ENCODE results near the gene GM2A. TPM values are rescaled to one million over a fixed set of nuclear protein-coding genes. Genes with fewer than 3 reads are reported as not detected.

GM2A gene
- total RNA-seq, 1 donor from 2014 or later, result 27.1 TPM

DNA sequence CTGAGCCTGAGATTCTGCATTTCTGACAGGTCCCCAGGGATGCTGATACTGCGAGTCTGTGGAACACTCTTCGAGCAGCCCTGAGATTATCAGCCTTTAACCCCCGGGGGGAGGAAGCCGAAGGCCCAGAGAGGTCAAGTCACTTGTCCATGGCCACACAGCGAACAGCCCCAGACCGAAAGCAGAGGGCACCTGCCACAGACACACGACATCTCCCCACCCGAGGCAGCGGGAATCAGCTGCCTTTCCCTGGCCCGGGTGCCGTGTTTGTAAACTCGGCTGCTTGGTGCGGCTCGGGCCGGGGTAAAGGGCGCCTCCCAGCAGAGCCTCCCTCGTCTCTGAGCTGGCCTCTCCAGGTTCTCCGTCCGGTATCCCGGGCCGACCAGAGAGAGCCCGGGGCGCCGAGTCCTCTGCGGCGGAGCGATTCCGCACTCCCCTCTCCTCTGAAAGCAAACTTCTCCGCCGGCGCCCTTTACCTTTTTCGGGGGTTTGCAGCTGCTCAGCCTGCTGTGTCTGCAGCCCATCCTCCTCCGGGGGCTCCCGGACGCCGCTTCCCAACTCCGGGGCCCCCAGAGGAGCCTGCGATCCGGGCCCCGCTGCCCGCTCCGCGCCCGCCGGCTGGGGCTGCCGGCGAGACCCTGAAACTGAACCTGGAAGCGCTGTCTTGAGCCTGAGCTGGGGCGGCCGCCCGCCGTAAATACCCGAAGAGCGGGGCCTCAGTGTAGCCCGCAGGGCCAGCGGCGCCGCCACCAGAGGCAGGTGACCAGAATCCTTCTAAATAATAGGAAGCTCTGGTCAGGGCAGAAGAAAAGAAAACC is 29.3 kb upstream of the GM2A start, which contains the start of gene CCDC69:
TSS of gene CCDC69 (minus strand) at position 646 of the 818 bp plus-strand sequence. CDS start at position 524, 122 bp downstream.
- peak; percentile 60 for DNase-seq (ENCODE audit: low spot score, unreplicated experiment)
- peaks cover 15% of the 10 kb centered on the region for H3K27me3 Mint-ChIP-seq
- no peaks in the 10 kb centered on the region for H3K9me3 Mint-ChIP-seq (ENCODE audit: low read depth)
- peak within 1 kb of the TSS; percentile 13 for H3K27ac Mint-ChIP-seq
- peak within 1 kb of the TSS; percentile 76 for H3K4me3 Mint-ChIP-seq (ENCODE audit: low read depth)
- H3K4me1 Mint-ChIP-seq (ENCODE audit: low read depth), result peaks cover 7% of the 10 kb centered on the region
- TF ChIP-seq, protein P1, sequence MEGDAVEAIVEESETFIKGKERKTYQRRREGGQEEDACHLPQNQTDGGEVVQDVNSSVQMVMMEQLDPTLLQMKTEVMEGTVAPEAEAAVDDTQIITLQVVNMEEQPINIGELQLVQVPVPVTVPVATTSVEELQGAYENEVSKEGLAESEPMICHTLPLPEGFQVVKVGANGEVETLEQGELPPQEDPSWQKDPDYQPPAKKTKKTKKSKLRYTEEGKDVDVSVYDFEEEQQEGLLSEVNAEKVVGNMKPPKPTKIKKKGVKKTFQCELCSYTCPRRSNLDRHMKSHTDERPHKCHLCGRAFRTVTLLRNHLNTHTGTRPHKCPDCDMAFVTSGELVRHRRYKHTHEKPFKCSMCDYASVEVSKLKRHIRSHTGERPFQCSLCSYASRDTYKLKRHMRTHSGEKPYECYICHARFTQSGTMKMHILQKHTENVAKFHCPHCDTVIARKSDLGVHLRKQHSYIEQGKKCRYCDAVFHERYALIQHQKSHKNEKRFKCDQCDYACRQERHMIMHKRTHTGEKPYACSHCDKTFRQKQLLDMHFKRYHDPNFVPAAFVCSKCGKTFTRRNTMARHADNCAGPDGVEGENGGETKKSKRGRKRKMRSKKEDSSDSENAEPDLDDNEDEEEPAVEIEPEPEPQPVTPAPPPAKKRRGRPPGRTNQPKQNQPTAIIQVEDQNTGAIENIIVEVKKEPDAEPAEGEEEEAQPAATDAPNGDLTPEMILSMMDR (IDR thresholded peaks at IDR 0.05; ENCODE audit: unreplicated experiment), result peak; percentile 38
- no peaks in the 10 kb centered on the region for H3K36me3 Mint-ChIP-seq (ENCODE audit: insufficient read depth)

DNA sequence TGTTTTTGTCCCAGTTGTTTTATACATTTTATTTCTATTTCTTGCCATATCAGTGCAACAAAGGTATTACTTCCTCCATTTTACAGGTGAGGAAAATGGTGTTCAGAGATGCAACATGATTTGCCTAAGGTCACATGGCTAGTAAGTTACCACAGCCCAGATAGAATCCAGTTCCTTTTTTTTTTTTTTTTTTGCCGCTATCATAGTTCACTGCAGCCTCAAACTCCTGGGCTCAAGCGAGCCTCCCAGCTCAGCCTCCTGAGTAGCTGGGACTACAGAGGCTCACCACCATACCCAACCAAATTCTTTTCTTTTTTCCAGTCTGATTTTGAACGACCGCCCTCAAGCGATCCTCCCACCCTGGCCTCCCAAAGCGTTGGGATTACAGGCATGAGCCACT is 28.6 kb upstream of the GM2A start:
- Mint-ChIP-seq H3K36me3 (ENCODE audit: insufficient read depth) (no peaks in the 10 kb centered on the region), H3K9me3 (ENCODE audit: low read depth) (no peaks in the 10 kb centered on the region), H3K4me1 (ENCODE audit: low read depth) (peaks cover 7% of the 10 kb centered on the region), H3K27ac (no peak overlapping the region), H3K4me3 (ENCODE audit: low read depth) (peak overlapping the region; percentile 16), H3K27me3 (peaks cover 17% of the 10 kb centered on the region)
- DNase-seq (ENCODE audit: low spot score, unreplicated experiment), result no peak
- TF ChIP-seq, protein P1 (IDR thresholded peaks at IDR 0.05; ENCODE audit: unreplicated experiment), result no peak

DNA sequence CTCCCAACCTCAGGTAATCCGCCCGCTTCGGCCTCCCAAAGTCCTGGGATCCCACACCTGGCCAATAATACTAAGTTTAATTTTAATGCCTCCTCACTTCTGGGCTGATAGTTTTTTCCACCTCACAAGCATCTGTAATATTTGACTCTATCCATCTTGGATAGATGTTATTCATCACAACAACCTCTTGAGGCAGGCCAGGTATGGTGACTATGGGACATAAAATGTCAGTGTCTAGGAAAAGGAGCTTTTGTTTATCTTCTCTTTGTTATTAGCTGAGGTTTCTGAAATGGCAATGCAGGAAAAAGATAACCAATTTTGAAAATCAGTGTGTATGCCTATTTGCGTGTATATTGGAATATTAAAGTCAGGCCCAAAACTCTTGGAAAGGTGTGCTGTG is 27.9 kb upstream of the GM2A start:
- H3K36me3 Mint-ChIP-seq (ENCODE audit: insufficient read depth), result no peaks in the 10 kb centered on the region
- H3K9me3 Mint-ChIP-seq (ENCODE audit: low read depth), result no peaks in the 10 kb centered on the region
- H3K4me3 Mint-ChIP-seq (ENCODE audit: low read depth), result no peak overlapping the region

DNA sequence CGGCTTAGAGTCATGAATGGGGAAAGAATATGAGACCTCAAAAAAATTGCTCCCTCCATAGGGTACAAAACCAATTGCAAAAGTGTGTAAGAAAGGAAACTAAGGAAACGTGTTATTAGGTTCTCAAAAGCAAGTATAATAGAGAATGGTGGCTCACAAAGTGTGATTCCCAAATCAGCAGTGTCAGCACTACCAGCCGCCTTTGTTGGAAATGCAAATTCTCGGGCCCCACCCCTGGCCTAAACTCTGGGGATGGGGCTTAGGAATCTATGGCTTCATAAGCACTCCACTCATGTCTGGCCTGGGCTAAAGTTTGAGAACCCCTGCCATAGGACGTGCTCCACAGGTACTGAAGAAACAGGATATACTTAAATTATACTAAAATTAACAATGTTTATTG is 27.5 kb upstream of the GM2A start:
- Mint-ChIP-seq H3K4me1 (ENCODE audit: low read depth) (peaks cover 7% of the 10 kb centered on the region), H3K9me3 (ENCODE audit: low read depth) (no peaks in the 10 kb centered on the region), H3K4me3 (ENCODE audit: low read depth) (no peak overlapping the region), H3K27me3 (peaks cover 21% of the 10 kb centered on the region), H3K27ac (no peak overlapping the region), H3K36me3 (ENCODE audit: insufficient read depth) (no peaks in the 10 kb centered on the region)
- no peak for DNase-seq (ENCODE audit: low spot score, unreplicated experiment)
- TF ChIP-seq, protein P1 (IDR thresholded peaks at IDR 0.05; ENCODE audit: unreplicated experiment), result no peak

More for the DNA sequence above, 27.9 kb upstream of the GM2A start:
- H3K27me3 Mint-ChIP-seq, result peaks cover 19% of the 10 kb centered on the region
- peaks cover 7% of the 10 kb centered on the region for H3K4me1 Mint-ChIP-seq (ENCODE audit: low read depth)
- DNase-seq (ENCODE audit: low spot score, unreplicated experiment), result no peak
- TF ChIP-seq, protein P1 (IDR thresholded peaks at IDR 0.05; ENCODE audit: unreplicated experiment), result peak; percentile 14
- no peak overlapping the region for H3K27ac Mint-ChIP-seq

DNA sequence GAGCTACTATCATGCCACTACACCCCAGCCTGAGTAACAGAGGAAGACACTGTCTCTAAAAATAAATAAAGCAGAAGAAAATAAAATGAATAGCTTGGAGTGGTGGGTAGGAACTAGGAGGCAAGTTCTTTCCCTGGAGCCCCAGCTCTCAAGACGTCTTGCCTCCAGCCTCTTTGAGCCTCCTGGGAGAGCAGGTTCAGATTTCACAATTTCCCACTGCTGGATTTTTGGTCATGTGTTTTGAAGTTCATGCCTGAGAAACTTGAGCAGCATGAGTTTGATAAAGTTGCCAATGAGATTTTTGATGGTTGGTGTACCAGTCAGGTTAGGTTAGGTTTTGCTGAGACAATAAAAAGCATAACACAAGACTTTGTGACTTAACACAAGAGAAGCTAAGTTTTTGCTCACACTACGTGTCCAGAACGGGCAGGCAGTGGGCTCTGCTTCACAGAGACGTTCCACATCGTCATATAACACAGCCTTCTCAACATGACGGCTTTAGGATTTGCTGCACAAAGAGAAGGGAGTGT is 25.0 kb upstream of the GM2A start:
- H3K4me3 Mint-ChIP-seq (ENCODE audit: low read depth), result no peak overlapping the region
- H3K36me3 Mint-ChIP-seq (ENCODE audit: insufficient read depth), result no peaks in the 10 kb centered on the region
- TF ChIP-seq, protein P1 (IDR thresholded peaks at IDR 0.05; ENCODE audit: unreplicated experiment), result no peak
- H3K4me1 Mint-ChIP-seq (ENCODE audit: low read depth), result peaks cover 4% of the 10 kb centered on the region
- no peaks in the 10 kb centered on the region for H3K9me3 Mint-ChIP-seq (ENCODE audit: low read depth)
- peaks cover 9% of the 10 kb centered on the region for H3K27me3 Mint-ChIP-seq
- no peak for DNase-seq (ENCODE audit: low spot score, unreplicated experiment)
- H3K27ac Mint-ChIP-seq, result no peak overlapping the region
